ENCODE results near the gene NDUFS1.

DNA sequence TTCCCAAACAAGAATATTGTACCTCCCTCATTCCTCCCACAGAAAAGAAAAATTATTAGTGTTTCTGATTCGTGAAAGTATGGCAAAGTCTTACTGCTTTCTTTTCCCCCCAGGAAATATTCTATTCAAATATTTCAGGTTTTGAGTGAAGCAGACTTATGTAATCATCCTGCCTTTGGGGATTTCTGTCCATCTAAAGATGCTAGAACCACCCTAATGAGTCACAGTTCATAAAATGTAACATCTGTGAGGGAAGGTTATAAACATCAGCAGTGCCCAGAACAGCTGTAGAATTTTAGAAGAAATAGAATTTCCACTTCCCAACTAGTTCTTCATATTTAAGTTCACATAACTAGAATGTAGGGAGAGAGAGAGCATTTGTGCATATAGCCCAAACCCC lies 39.4 kb upstream of the NDUFS1 start:
- no peak for TF ChIP-seq POLR2AphosphoS5 (IDR thresholded peaks at IDR 0.05; ENCODE audit: low read depth, low read length)
- TF ChIP-seq, protein P1, sequence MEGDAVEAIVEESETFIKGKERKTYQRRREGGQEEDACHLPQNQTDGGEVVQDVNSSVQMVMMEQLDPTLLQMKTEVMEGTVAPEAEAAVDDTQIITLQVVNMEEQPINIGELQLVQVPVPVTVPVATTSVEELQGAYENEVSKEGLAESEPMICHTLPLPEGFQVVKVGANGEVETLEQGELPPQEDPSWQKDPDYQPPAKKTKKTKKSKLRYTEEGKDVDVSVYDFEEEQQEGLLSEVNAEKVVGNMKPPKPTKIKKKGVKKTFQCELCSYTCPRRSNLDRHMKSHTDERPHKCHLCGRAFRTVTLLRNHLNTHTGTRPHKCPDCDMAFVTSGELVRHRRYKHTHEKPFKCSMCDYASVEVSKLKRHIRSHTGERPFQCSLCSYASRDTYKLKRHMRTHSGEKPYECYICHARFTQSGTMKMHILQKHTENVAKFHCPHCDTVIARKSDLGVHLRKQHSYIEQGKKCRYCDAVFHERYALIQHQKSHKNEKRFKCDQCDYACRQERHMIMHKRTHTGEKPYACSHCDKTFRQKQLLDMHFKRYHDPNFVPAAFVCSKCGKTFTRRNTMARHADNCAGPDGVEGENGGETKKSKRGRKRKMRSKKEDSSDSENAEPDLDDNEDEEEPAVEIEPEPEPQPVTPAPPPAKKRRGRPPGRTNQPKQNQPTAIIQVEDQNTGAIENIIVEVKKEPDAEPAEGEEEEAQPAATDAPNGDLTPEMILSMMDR (IDR thresholded peaks at IDR 0.05), result no peak
- no peak for TF ChIP-seq TAF1 (IDR thresholded peaks at IDR 0.05; ENCODE audit: borderline replicate concordance, low read depth, low read length)

Measured in SK-N-SH (cell line).